GM12872 (cell line): ENCODE measurements around the gene PHACTR1.

Source experiments
- CTCF ChIP-seq: IDR thresholded peaks from 3 replicates; pipeline ENCODE4 v1.5.1; 2011; ENCODE audit warnings: low read depth, mild to moderate bottlenecking, low read length, moderate library complexity; ENCODE audit not compliant: insufficient read depth

The PHACTR1 gene

GRCh38 chr6:13248584-13248985 lies 532.0 kb downstream of the PHACTR1 start:
- no peak for TF ChIP-seq CTCF

GRCh38 chr6:13248994-13249393 lies 532.4 kb downstream of the PHACTR1 start:
- no peak for TF ChIP-seq CTCF

GRCh38 chr6:13249817-13250216 lies 533.2 kb downstream of the PHACTR1 start:
- no peak for TF ChIP-seq CTCF

- TF ChIP-seq CTCF = no peak
Observed at GRCh38 chr6:13250703-13251102, 534.1 kb downstream of the PHACTR1 start.

- no peak for TF ChIP-seq CTCF
Observed at GRCh38 chr6:13251242-13251641, 534.7 kb downstream of the PHACTR1 start.

- no peak for TF ChIP-seq CTCF
Observed at GRCh38 chr6:13252790-13253189, 536.2 kb downstream of the PHACTR1 start.

GRCh38 chr6:13253272-13253671 lies 536.7 kb downstream of the PHACTR1 start:
- TF ChIP-seq CTCF = no peak

- TF ChIP-seq CTCF = no peak
Observed at GRCh38 chr6:13256266-13257001, 539.9 kb downstream of the PHACTR1 start.
